NCI-H748 (cell line): ENCODE data around the gene MYO7A.

Experiments
- DNase-seq: peaks from one replicate; lab custom pipeline; 2025; ENCODE audit not compliant: unreplicated experiment; lab: John Stamatoyannopoulos, UW

The MYO7A gene

DNA sequence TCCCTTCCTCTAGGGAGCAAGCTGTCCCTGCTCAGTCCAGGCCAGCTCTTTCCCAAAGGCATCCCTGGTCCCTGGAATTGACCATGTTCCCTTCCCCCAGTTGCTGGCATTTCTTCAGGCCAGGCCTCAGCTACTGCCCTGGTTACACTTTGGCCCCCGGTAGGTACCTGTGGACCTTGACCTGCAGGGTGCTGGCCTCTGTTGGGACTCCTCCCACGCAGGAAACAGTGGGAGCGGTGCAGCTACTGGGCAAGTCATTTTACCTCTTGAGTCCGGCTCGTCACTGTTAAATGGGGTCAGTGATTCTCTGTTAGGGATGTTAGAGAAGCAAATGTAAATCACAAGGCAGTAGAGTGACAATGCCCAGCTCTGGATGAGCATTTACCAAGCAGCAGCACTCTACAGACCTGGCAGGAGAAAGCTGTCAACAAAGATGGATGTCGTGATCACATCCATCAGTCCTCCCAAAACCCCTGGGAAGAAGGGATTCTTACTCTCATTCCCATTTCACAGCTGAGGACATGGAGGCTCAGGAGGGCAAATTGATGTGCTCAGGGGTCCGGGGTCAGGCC, 16.9 kb downstream of the MYO7A start:
- DNase-seq = no peak

DNA sequence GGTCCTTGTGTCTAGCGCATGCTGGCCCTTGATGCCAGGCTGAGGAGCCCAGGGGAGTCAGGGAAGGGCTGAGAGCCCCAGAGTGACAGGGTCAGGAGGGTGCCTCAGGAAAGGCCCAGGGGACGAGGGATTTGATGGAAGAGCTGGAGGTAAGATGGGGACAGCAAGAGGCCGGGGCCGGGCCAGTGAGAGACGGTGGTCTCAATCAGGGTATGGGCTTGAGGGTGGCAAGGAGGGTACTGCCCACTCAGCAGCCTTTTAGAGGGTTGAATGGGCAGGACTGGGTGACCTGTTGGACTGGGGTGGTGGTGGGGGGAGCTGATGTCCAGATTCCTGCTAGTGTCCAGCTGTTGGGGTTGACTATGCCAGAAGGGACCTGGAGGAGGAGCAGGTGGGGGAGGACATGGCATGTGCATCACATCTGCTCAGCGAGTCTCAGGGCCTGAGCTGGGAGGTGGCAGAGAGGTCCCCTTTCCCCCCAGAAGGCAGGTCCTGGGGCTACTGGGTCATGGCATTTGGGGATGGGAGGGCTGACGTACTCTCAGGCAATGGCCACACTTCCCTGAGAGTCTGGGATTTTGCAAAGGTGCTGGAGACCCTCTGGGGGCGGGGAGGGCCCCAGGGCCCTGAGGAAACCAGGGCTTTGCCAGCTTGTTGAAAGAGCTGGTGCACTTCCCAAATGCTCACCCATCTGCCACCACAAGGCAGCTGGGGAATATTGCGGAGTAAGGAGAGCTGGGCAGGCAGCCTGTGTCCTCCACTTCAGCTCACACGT, 18.4 kb downstream of the MYO7A start:
- DNase-seq = no peak

DNA sequence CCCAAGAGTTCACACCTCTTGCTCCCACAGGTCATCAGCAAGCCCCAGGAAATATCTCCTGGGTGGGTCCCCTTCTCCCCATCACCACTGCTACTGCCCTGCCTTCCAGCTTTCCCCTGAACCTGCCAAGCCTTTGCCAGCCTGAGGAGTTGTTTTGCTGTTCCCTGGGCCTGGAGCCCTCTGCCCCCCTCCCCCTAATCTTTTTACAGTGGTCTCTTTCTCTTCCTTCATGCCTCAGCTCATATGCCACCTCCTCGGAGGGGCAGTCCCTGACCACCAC, 18.9 kb downstream of the MYO7A start:
- DNase-seq = no peak

DNA sequence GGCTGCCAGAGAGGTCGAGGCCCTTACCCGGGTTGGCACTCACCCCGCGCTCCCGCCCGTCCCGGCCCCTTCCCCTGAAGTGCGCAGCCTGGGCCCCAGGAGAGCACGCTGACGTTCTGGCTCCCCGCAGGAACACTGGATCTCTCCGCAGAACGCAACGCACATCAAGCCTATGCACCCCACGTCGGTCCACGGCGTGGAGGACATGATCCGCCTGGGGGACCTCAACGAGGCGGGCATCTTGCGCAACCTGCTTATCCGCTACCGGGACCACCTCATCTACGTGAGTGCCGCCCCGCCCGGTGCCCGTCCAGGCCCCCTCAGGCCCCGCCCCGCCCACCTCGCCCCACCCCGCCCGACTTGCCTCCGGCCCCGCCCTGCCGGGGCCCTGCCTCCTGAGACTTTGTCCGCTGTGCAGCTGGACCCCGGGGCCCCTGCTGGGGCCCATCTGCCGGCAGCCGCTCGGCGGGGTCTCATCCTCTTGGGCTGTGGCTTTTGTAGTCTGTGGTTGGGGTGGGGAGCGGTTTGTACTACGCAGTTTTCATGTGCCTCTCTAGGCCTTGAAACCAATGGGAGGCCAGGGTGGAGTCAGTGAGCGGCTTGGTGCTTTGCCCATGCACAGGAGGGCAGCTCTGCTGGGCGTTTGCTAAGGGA, 19.7 kb downstream of the MYO7A start:
- peak; percentile 76 for DNase-seq

DNA sequence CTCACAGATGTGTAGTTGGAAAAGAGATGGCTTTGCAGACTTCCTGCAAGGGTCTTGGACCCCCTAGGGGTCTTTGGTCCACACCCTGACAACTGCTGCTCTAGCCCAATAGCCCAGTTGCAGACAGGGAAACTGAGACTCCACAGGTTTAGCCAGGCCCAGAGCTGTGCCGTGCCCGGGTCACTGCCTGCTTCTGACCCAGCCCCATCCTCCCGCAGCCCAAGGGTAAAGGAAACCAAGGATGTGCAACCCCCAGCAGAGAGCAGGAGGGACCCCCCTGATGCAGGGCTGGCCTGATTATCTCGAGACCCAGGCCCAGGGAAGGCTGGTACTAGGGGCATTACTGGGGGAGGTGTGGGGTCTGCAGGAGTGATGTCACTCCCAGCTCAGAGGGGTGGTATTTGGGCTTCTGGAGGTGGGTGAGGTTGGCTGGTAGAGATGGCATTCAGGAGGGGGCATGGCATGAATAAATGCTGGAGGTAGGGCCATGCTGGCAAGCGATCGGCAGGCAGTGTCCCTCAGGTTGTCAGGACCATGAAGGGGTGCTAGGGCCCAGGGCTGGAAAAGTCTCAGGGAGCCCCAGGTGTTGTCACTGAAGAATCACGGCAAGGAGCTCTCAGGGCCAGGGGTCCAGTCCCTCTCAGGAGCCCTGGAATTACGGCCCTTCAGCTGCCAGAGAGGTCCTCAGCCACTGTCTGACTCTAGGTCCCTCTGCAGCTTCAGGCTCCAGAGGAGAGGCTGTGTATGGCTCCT, 21.1 kb downstream of the MYO7A start:
- no peak for DNase-seq

DNA sequence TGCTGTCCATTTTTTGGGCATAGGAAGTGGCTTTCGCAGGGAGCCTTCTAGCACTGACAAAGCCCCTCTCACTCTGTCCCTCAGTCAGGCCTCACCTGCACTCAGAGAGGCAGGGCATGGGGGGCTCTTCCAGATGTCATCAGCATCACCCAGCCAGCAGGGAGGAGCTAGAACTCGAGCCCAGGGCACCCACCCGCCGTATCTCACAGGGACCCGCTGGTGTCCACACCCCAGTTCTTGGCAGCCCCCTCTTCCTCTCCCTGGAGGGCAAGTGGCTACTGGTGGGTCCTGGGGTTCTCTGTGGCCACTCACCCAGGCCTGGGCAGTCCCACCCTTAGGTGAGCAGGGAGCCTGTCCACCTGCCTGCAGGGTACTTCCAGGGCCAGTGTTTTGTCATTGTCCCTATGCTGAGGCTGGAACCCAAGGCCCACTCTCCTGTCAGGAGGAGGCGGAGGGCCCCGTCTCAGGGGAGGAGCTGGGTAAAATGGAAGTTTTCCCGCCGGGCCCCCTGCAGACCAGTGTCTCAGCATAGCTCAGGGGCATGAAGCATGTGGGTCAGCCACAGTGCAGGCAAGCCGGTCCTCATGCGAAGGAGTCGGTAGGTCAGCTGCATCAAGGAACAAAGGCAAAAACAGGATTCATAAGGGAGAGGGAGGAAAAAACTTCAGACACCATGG, 21.8 kb downstream of the MYO7A start:
- no peak for DNase-seq

DNA sequence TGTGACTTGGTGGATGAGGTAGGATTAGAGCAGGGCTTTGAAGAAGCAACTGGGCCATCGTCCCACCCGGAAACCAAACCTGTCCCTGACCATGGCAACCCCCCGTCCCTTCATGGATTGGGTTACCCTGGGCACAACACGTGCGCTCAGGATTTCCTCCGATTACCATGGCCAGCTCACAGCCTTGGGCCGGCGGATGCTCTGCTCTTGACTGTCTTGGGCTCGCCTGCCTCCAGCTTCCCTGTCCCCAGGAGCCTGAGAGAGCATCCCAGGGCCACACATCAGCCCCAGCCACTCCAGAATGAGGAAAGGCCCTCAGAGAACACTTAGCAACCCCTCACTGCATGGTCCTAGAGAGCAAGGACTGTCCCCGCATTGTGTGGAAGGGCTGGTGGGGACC, 22.8 kb downstream of the MYO7A start:
- no peak for DNase-seq

DNA sequence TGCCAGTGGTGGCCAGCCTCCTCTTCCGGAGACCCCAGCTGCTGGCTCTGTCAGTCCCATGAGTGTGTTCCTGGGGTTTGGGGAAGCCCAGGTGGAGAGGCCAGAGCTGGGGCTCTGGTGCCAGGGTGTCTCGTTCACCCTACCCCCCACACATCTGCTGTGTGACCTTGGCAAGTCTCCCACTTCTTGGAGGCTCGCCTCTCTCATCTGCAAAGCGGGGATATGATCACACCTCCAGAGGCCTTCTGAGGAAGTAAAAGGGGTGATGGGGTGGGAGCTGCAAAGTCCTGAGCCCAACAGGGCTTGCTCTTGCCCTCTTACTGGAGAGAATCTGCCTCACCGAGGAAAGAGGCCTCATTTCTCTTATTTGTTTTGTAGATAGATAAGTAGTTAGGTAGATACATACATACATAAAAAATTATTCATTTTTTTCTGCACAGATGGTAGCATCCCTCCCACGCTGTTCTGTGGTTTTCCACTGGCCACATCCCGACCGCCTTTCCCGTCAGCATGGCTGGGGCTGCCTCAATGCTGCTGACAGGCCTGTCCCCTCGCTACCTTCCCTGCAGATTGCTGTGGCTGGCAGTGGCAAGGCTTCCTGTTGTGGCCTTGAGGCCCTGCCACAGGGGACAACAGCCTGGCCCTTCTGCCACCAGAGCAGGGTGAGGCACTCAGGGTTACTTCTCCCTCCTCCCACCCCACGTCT, 23.9 kb downstream of the MYO7A start:
- DNase-seq = no peak

DNA sequence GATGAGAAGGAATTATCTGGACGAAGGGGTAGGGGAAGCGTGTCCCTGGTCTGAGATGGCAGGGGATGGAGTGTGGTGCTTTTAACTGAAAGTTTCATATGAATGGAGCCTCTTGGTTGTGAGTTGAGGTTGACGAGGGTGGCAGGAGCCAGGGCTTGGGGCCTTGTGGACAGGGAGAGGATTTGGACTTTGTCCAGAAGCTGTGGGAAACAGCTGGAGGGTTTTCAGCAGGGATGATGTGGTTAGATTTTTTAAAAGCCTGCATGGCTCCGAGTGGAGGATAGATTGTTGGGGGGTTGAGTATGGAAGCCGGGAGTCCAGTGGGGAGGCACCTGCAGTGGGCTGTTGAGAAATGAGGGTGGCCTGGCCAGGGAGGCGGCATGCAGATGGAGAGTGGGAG, 24.8 kb downstream of the MYO7A start:
- no peak for DNase-seq

DNA sequence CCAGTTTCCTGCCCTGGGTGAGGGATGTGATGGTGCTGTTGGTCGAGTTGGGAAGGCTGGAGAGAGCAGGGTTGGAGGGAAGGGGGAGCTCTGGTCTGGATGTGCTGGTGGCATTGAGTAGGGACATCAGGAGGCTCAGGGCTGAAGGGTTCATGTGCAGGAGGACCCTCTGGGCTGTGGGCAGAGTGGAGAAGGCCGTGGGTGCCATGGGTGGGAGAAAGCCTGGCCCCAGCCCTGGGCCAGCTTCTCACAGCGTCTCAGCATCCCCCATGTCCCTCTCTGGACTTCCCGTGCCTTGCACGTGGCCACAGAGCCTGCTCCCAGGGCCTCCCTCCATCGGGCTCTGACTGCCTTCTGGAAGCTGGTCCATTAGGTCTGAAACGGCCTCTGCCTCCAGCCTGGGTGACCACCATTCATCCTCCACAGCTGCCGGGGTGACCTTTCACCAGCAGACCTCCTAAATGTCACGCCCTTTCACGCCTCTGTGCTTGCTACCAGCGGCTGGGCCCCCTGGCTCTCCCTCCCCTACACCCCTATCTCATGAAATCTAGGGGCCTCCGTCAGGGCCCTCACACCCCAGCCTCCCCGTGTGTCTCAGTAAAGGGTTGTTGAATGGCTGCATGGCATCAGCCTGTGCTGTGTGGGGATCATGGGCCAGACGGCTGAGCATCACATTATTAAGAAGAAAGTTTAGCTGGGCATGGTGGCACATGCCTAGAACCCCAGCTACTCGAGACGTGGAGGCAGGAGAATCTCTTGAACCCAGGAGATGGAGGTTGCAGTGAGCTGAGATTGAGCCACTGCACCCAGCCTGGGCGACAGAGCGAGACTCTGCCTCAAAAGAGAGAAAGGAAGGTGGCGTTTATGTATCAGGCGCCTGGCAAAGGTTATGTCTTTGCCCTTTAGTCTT, 25.5 kb downstream of the MYO7A start:
- DNase-seq = no peak

DNA sequence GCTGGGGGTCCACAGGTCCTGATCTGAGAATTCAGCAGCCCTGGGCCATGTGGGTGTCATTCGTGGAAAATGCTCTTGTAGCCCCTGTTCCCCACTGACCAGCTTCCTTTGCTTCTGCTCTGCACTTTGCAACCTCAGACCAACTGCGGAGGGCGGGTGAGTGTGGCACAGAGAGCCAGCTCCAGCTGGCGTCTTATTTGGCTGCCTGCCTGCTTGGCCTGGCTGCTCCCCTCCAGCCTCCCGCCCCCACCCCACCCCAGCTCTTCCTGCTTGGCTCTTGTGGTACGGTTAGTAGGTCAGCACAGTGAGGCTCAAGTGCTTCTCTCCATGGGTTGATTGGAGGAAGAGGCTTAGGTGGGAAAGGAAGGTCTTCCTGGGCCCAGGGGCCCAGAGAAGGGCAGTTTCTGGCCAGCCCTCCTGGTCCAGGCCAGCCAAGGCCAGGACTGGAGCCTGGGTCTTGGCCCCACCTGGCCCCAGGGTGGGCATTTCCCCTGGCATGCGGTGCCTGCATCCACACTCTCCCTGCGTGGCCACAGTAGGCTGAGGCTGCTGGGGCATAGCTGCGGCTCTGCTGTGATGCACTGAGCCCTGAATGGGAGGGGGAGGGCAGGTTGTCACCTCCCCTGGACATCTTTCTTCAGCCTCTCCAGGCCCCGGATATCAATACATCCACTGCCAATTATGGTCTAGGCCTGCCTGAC, 26.5 kb downstream of the MYO7A start:
- DNase-seq = no peak

DNA sequence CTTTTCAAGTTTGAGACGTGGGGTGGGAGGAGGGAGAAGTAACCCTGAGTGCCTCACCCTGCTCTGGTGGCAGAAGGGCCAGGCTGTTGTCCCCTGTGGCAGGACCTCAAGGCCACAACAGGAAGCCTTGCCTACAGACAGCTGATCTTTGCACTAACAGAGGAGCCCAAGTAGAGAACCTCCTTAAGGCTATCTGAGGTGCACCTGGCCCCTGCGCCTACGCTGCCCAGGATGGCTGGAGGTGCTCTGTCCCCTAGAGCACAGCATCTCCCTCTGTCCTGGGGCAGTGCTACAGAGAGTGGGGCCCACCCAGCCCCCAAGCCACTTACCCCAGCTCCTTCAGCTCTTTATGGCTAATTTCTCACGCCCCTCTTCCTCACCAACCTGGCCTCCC, 27.0 kb downstream of the MYO7A start:
- no peak for DNase-seq

DNA sequence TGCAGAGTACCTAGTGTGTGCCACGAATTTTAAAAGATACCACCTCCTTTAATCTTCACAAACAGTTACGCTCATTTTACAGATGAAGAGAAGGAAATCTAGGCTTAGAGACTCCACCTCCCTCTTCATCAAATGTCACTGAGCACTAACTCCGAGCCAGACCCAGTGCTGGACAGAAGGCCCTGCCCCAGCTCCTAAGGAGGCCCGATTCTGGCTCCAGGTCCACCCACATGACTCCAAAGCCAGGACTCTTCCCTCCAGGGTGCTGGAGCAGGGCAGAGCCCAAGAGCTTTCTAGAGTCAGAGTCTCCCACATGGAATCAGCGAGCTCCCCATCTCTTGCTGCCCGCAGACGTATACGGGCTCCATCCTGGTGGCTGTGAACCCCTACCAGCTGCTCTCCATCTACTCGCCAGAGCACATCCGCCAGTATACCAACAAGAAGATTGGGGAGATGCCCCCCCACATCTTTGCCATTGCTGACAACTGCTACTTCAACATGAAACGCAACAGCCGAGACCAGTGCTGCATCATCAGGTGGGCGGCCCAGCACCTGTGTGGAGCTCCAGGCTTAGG, 27.6 kb downstream of the MYO7A start:
- no peak for DNase-seq

DNA sequence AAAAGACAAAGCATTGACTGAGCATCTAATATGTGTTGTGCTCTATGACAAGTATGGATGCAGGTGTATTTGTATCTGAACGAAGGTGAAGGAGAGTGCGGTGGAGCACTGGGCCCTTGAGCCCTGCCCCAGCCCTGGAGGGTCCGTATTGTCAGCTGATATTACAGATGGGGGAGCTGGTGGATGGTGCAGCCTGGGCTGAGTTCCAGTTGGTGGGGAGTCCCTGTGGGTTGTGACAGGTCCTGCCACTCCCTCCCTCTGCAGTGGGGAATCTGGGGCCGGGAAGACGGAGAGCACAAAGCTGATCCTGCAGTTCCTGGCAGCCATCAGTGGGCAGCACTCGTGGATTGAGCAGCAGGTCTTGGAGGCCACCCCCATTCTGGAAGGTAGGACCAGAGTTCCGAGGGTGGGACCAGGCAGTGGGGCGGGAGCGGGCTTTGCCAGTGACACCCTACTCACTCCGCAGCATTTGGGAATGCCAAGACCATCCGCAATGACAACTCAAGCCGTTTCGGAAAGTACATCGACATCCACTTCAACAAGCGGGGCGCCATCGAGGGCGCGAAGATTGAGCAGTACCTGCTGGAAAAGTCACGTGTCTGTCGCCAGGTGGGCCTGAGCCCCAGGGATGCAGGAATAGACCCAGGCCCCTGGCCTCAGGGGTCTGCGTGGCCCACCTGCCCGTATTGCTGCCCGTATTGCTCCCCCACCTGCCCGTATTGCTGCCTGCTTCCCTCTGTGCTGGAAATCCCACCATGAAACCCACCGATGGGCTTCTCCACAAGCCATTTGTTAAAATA, 28.6 kb downstream of the MYO7A start:
- DNase-seq = no peak

DNA sequence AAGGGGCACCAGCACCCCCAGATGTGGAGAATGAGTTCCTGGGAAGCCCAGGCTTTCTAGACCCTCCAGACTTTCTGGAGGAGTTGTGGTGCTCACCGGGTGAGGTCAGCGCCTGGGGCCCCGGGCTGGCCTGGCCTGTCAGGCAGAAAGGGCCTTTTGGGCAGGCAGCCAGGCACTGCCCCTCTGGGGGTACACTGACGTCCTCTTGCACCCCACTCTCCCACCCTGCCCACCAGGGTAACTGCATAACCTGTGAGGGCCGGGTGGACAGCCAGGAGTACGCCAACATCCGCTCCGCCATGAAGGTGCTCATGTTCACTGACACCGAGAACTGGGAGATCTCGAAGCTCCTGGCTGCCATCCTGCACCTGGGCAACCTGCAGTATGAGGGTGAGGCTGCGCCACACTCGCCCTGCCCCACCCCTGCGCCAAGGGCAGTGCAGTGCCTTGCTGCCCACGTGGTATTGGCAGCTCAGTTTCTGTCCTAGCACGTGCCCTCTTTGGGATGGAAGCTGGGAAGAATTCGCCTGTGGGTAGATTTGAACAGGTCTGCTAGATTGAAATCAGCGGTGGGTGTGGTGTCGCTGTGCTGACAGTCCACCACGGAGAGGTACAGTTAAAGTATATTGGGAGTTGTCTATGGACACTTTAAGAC, 30.1 kb downstream of the MYO7A start:
- no peak for DNase-seq

DNA sequence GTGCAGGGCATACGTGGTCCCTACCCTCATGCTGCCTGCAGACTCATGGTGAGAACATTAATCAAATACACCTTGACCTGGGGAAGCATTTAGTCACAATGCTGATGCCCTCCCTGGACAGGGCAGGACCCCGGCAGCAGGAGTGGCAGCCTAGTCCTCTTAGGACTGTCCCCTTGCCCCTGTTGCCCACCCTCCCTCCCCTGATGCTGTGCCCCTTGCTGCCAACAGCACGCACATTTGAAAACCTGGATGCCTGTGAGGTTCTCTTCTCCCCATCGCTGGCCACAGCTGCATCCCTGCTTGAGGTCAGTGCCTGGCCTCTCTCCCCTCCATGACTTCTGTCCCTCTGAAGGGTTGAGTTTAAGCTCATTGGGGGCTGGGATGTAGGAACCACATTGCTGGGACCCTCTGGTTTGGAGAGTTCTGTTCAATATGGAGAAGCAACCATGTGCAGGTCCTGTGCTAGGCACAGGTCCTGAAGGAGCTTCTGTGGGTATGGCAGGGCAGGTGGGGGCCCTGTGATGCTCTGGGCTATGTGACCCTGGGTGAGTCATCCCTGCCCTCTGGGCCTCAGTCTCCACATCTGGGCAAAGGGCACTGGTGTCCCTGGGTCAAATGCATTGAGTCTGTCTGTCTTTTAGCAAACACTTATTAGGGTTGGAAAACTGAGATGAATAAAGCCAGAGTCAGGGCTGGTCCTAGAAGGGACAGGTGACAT, 31.3 kb downstream of the MYO7A start:
- no peak for DNase-seq

DNA sequence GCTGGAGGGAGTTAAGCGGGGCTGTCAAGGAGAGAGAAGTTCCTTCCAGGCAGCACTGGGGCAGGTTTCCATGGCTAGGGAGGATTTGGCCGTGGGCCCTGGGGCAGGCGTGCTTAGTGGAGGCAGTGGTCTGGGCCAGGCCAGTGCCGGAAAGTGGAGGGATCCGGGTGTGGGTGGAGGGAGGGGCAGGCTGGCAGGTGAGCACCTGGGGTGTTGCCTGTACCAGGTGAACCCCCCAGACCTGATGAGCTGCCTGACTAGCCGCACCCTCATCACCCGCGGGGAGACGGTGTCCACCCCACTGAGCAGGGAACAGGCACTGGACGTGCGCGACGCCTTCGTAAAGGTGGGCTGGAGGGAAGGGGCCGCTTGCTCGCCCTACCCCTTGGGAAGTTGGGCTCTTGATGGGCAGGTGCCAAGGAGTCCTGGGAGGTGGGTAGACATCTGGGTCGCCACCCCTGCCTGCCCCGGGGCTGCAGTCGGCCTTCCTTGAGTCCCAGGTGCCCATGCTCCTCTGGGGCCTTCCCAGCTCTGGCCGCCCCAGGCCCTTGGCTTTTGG, 32.0 kb downstream of the MYO7A start:
- no peak for DNase-seq
